Activated naive CD4-positive, alpha-beta T cell treated with anti-CD3 and anti-CD28 coated beads, Interleukin-2, amount 50 U/mL, for 24 hours (primary cell): Measurements from ENCODE around the gene SERINC5.
"Not testable (repeated sequence)": the region's sequence is repeated elsewhere in the genome, so short reads cannot be mapped to it uniquely, and the experiment has no call there.

Source experiments
- H3K27ac Mint-ChIP-seq: one replicate; pipeline ENCODE4 v1.8.0; 2021; ENCODE audit warnings: mild to moderate bottlenecking, mixed read lengths
- H3K27me3 Mint-ChIP-seq: one replicate; pipeline ENCODE4 v1.8.0; 2021; ENCODE audit warnings: mixed read lengths
- H3K36me3 Mint-ChIP-seq: one replicate; pipeline ENCODE4 v1.8.0; 2021; ENCODE audit warnings: mixed read lengths
- H3K4me1 Mint-ChIP-seq: one replicate; pipeline ENCODE4 v1.8.0; 2021; ENCODE audit warnings: mixed read lengths
- H3K4me3 Mint-ChIP-seq: one replicate; pipeline ENCODE4 v1.8.0; 2021; ENCODE audit warnings: mild to moderate bottlenecking, mixed read lengths
- H3K9me3 Mint-ChIP-seq: one replicate; pipeline ENCODE4 v1.8.0; 2021; ENCODE audit warnings: mixed read lengths

SERINC5 gene

DNA sequence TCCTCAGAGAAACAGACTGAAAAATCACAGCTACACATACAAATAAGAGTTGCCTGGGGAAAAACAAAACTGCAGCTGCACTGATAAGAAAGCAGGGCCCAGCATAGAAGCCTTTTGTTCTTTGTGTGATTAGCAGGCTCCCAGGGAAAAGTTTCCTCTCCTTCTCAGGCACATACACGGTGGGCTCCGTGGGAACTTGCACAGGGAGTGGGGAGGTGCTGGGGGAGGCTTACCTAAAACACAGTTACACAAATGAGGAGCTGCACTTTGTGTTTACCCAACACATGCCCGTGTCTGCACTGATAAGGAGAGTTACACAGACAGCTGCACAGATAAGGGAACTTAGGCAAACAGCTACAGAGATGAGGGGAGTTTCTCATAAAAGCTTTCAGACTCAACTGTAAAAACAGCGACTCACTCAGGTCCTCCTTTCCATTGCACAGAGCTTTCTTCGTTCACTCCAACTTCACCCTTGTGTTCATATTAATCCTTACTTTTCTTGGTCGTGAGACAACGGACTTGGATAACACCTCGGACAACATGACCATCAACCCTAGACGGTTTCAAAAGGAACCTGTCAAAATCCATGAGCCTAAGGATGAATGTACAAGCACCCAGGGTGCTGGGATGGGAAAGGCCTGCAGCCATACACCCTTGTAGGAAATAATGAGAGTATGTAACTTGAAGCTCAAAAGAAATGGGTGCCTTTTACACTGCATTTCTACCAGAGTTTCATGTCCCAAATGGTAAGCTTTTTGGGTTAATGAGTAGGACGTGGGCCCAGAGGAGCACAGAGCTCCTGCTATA lies 50.8 kb downstream of the SERINC5 start:
- Mint-ChIP-seq H3K27ac (peak overlapping the region; percentile 96), H3K9me3 (no peaks in the 10 kb centered on the region), H3K4me3 (peak overlapping the region; percentile 56), H3K4me1 (peaks cover 93% of the 10 kb centered on the region), H3K36me3 (peaks cover 8% of the 10 kb centered on the region), H3K27me3 (no peaks in the 10 kb centered on the region)

DNA sequence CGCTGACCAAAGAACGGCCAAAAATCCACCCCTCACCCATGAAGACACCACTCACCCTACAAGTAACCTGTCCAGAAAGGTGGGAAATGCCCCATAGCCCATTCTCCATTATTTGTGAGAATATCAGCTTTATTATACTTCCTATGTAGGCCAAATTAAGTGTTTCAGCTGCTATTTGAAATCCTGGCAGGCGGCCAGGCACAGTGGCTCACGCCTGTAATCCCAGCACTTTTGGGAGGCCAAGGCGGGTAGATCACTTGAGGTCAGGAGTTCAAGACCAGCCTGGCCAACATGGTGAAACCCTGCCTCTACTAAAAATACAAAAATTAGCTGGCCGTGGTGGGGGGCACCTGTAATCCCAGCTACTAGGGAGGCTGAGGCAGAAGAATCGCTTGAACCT lies 54.1 kb downstream of the SERINC5 start:
- Mint-ChIP-seq H3K27ac (peak overlapping the region; percentile 74), H3K36me3 (peaks cover 11% of the 10 kb centered on the region), H3K4me1 (peaks cover 93% of the 10 kb centered on the region)
- not testable (repeated sequence) for H3K27me3 Mint-ChIP-seq, H3K9me3 Mint-ChIP-seq, H3K4me3 Mint-ChIP-seq

- Mint-ChIP-seq H3K4me1 (peaks cover 88% of the 10 kb centered on the region), H3K9me3 (no peaks in the 10 kb centered on the region), H3K27ac (peak overlapping the region; percentile 83), H3K36me3 (peaks cover 16% of the 10 kb centered on the region), H3K4me3 (peak overlapping the region; percentile 8), H3K27me3 (no peaks in the 10 kb centered on the region)
These were observed 56.9 kb downstream of the SERINC5 start for GRCh38 chr5:80198920-80199319.

- Mint-ChIP-seq H3K27ac (peak overlapping the region; percentile 83), H3K27me3 (no peaks in the 10 kb centered on the region), H3K9me3 (no peaks in the 10 kb centered on the region), H3K4me1 (peaks cover 89% of the 10 kb centered on the region), H3K4me3 (peak overlapping the region; percentile 24), H3K36me3 (peaks cover 16% of the 10 kb centered on the region)
These were observed 57.4 kb downstream of the SERINC5 start for GRCh38 chr5:80198399-80198798.

- Mint-ChIP-seq H3K36me3 (peaks cover 8% of the 10 kb centered on the region), H3K27ac (peak overlapping the region; percentile 94), H3K9me3 (no peaks in the 10 kb centered on the region), H3K4me1 (peaks cover 91% of the 10 kb centered on the region), H3K4me3 (peak overlapping the region; percentile 12), H3K27me3 (no peaks in the 10 kb centered on the region)
These were observed 59.9 kb downstream of the SERINC5 start for GRCh38 chr5:80195837-80196400.

DNA sequence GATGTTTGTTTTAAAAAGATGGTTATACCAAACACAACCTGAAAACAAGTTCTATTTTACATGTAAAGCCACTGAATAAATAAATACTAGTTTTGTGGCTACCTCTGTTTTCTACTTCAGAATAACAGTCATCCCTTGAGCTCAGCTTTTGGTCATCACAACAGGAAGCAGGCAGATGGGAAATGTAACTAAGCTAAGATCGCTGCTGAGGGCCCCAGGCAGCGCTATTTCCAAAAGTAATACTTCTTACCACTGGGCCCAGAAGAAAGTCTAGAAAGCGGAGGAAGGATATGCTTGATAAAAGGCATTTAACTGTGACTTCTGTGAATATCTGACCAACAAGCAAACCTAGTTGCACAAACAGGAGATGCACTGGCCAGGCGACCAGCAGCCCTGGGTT lies 61.4 kb downstream of the SERINC5 start:
- peak overlapping the region; percentile 97 for H3K27ac Mint-ChIP-seq
- H3K27me3 Mint-ChIP-seq, result no peaks in the 10 kb centered on the region

GRCh38 chr5:80193401-80193800 lies 62.4 kb downstream of the SERINC5 start:
- Mint-ChIP-seq H3K4me3 (peak overlapping the region; percentile 84), H3K36me3 (peaks cover 5% of the 10 kb centered on the region), H3K27ac (peak overlapping the region; percentile 97), H3K9me3 (no peaks in the 10 kb centered on the region), H3K4me1 (peaks cover 88% of the 10 kb centered on the region), H3K27me3 (no peaks in the 10 kb centered on the region)

More for the DNA sequence above, 61.4 kb downstream of the SERINC5 start:
- peaks cover 8% of the 10 kb centered on the region for H3K36me3 Mint-ChIP-seq
- no peaks in the 10 kb centered on the region for H3K9me3 Mint-ChIP-seq
- H3K4me1 Mint-ChIP-seq, result peaks cover 91% of the 10 kb centered on the region
- peak overlapping the region; percentile 84 for H3K4me3 Mint-ChIP-seq

DNA sequence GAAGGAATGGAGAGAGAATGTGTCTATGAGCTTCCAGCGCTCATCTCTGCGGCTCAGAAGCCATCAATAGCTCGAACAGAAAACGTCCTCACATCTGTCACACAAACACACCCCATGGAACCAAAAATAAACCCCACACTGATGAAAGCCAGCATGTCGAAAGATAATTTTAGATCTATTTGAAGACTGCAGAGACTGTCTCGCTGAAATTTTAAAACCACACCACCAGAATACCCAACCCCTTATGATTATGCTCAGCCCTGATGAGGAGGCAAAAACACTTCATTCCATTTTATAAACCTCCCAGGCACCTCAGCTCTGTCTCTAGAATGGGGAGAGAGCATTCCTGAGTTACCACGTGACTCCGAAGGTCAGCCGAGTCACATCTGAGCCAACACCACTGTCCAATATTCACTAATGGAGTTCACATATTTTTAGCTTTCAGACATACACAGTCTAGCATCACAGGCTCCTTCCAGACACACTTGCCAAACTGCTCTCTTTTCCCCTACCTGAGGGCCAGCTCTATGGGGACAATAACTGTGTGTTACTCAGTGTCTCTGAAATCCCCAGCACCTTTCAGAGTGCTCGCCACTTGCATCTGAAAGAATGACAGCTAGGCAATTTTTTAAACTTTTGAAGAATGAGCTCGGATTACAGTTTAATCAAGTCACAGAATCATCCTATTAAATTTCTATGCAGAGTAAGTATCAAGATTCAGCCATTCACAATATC lies 63.2 kb downstream of the SERINC5 start:
- Mint-ChIP-seq H3K9me3 (no peaks in the 10 kb centered on the region), H3K4me1 (peaks cover 87% of the 10 kb centered on the region), H3K36me3 (peaks cover 5% of the 10 kb centered on the region), H3K27ac (peak overlapping the region; percentile 97), H3K4me3 (peak overlapping the region; percentile 84), H3K27me3 (no peaks in the 10 kb centered on the region)

- peaks cover 5% of the 10 kb centered on the region for H3K36me3 Mint-ChIP-seq
- H3K4me3 Mint-ChIP-seq, result peak overlapping the region; percentile 84
- no peaks in the 10 kb centered on the region for H3K9me3 Mint-ChIP-seq
- peak overlapping the region; percentile 97 for H3K27ac Mint-ChIP-seq
- H3K27me3 Mint-ChIP-seq, result no peaks in the 10 kb centered on the region
- H3K4me1 Mint-ChIP-seq, result peaks cover 86% of the 10 kb centered on the region
These were observed 63.9 kb downstream of the SERINC5 start for GRCh38 chr5:80191991-80192398.

DNA sequence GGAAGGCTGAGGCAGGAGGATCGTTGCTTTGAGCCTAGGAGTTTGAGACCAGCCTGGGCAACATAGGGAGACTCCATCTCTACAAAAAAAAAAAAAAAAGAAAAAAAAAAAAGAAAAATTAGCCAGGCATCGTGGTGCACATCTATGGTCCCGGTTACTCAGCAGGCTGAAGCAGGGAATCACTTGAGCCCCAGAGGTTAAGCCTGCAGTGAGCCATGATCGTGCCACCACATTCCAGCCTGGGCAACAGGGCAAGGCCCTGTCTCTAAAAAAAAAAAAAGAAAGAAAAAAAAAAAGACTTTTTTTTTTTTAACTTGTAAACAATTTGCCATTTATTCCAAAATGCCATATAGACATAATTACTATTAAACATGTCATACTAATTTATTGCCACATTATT lies 64.5 kb downstream of the SERINC5 start:
- Mint-ChIP-seq H3K4me1 (peaks cover 87% of the 10 kb centered on the region), H3K36me3 (peaks cover 5% of the 10 kb centered on the region), H3K4me3 (peak overlapping the region; percentile 86), H3K27me3 (no peaks in the 10 kb centered on the region), H3K27ac (peak overlapping the region; percentile 98), H3K9me3 (no peaks in the 10 kb centered on the region)

DNA sequence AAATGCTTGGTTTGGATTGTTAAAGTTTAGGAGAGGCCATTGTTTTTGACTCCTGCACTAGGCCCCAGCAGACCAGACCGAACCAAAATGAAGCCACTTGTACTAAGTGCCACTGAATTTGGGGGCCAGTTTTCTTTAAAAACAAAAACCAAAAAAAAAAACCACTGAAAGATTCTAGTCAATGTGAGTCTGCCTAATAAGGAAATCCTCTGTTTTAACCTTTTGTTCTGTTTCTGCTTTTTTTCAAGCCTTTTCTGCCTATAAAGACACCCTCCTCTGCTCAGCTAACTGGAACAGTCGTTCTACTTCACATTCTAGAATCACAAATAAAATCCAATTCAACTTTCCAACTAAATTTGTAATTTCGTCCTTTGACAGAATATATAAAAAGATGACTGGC lies 64.9 kb downstream of the SERINC5 start:
- peaks cover 85% of the 10 kb centered on the region for H3K4me1 Mint-ChIP-seq
- H3K9me3 Mint-ChIP-seq, result no peaks in the 10 kb centered on the region
- H3K36me3 Mint-ChIP-seq, result peaks cover 6% of the 10 kb centered on the region
- H3K27me3 Mint-ChIP-seq, result no peaks in the 10 kb centered on the region
- peak overlapping the region; percentile 98 for H3K27ac Mint-ChIP-seq
- H3K4me3 Mint-ChIP-seq, result peak overlapping the region; percentile 86

- Mint-ChIP-seq H3K27ac (peak overlapping the region; percentile 98), H3K36me3 (peaks cover 2% of the 10 kb centered on the region), H3K4me1 (peaks cover 89% of the 10 kb centered on the region), H3K27me3 (no peaks in the 10 kb centered on the region), H3K9me3 (no peaks in the 10 kb centered on the region), H3K4me3 (peak overlapping the region; percentile 86)
These were observed 66.1 kb downstream of the SERINC5 start for GRCh38 chr5:80189701-80190100.

DNA sequence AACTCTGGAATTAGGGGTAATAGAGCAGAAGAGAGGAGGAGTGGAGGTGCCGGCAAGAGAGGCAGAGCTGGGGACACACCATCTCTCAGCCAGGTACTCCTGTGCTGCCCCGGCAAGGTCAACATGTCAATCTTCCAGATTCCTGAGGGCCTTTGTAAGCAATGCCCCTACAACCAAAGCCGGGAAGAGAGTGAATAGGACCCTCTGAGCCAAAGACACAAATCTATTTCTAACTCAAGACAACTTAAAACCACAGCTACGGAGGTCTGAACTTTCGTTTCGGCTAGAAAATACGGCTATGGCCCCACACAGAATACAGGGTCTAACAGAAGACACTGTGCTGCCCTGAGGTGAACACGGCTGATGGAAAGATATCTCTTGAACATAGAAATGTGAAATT lies 66.6 kb downstream of the SERINC5 start:
- peaks cover 2% of the 10 kb centered on the region for H3K36me3 Mint-ChIP-seq

GRCh38 chr5:80187421-80188090 lies 68.3 kb downstream of the SERINC5 start:
- peak overlapping the region; percentile 96 for H3K27ac Mint-ChIP-seq
- H3K9me3 Mint-ChIP-seq, result no peaks in the 10 kb centered on the region
- H3K4me3 Mint-ChIP-seq, result peak overlapping the region; percentile 61
- H3K36me3 Mint-ChIP-seq, result peaks cover 2% of the 10 kb centered on the region
- H3K4me1 Mint-ChIP-seq, result peaks cover 89% of the 10 kb centered on the region
- H3K27me3 Mint-ChIP-seq, result no peaks in the 10 kb centered on the region

More for the DNA sequence above, 66.6 kb downstream of the SERINC5 start:
- peak overlapping the region; percentile 86 for H3K4me3 Mint-ChIP-seq
- H3K9me3 Mint-ChIP-seq, result no peaks in the 10 kb centered on the region
- no peaks in the 10 kb centered on the region for H3K27me3 Mint-ChIP-seq
- peaks cover 89% of the 10 kb centered on the region for H3K4me1 Mint-ChIP-seq
- H3K27ac Mint-ChIP-seq, result peak overlapping the region; percentile 98

DNA sequence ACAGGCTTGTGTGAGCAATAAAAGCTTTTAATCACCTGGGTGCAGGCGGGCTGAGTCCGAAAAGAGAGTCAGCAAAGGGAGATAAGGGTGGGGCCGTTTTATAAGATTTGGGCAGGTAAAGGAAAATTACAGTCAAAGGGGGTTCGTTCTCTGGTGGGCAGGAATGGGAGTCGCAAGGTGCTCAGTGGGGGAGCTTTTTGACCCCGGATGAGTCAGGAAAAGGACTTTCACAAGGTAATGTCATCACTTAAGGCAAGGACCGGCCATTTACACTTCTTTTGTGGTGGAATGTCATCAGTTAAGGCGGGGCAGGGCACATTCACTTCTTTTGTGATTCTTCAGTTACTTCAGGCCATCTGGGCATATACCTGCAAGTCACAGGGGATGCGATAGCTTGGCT lies 70.3 kb downstream of the SERINC5 start:
- peaks cover 90% of the 10 kb centered on the region for H3K4me1 Mint-ChIP-seq
- peak overlapping the region; percentile 34 for H3K4me3 Mint-ChIP-seq
- H3K27me3 Mint-ChIP-seq, H3K9me3 Mint-ChIP-seq, H3K36me3 Mint-ChIP-seq: not testable (repeated sequence)
- peak overlapping the region; percentile 98 for H3K27ac Mint-ChIP-seq
